ENCODE results near the gene MYO5B.

DNA sequence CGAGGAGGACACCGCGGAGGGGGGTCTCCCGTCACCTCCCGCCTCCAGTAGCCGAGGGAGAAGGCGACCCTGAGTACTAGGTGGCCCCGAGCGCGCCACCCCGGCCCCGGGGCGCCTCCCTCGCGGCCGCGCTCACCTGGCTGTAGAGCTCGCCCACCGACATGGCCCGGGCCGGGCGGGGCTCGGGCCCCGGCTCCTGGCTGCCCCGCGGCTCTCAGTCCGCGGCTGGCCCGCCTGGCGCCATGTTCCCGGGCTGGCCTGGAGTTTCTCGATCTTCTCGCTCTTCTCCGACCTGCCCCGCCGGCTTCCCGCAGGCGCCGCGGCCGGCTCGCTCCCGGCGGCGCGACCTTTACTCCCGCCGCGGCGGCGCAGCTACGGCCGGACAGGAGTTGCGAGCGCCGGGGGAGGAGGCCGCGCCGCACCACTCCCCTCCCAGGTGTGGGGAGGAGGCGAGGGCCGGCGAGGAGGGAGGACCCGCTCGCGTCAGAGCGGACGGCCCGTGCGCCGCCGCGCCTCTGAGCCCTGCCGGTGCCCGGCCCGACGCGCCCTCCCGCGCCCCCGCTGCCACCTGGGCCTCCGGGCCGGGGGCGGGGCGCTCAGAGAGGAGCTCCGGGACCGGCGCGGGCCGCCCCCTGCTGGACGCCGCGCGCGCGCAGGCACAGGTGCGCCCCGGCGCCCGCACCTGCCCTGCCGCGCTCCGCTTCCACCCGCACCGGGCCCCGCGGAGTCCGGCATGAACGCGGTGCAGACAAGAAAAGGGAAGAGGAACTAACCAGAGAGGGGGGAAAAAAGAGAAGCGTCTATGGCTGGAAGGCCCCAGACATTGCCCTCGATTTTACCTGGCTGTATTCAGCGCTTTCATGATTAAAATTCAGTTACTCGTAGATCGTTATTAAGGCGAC is at the start of gene MYO5B:
- TF ChIP-seq POLR2A (IDR thresholded peaks at IDR 0.05; ENCODE audit: low read length) (no peak), GATA1 (IDR thresholded peaks at IDR 0.05; ENCODE audit: low read depth, low read length) (no peak)

All from erythroblast (primary cell).